GM18511 (cell line): Measurements from ENCODE around the gene ARFGEF2.
"Not testable (repeated sequence)": the region's sequence is repeated elsewhere in the genome, so short reads cannot be mapped to it uniquely, and the experiment has no call there.

ENCODE experiments used
- ATAC-seq: cut with Tn5 transposase; IDR thresholded peaks from one replicate; pipeline ENCODE4 v1.9.1; 2021; ENCODE audit warnings: mild to moderate bottlenecking, moderate library complexity; ENCODE audit not compliant: unreplicated experiment

Gene ARFGEF2

DNA sequence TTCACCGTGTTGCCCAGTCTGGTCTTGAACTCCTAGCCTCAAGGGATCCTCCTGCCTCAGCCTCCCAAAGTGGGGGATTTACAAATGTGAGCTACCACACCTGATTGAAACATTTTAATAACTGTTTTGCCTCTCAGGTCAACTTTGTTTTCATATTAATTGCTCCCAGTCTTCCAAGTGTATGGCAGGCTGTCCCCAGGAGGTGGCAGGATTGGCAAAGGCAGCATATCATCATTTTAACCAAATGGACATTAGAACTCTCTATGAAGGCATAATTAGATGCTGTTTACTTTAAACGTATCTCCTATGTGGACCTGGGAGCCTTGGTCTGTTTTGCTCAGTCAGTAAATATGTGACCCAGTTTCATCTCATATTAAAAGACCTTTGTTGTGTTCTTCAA lies 65.4 kb downstream of the ARFGEF2 start:
- no peak for ATAC-seq

DNA sequence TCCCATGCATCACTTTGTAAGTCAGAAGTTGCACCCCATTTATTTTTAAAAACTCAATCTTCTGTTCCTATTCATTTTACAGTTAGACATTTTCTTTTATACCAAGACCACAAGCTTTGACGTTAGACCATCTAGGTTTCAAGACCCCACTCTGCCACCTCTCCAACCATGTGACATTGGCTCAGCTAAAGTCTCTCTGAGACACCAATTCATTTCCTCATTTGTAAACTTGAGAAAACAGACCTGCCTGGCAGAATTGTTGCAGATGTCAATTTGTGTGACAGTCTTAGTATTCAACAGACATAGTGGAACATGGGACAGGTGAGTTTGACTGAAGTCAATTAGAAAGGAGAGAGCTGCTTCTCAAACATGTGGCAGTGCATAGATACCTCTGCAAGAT lies 69.0 kb downstream of the ARFGEF2 start:
- ATAC-seq = no peak

DNA sequence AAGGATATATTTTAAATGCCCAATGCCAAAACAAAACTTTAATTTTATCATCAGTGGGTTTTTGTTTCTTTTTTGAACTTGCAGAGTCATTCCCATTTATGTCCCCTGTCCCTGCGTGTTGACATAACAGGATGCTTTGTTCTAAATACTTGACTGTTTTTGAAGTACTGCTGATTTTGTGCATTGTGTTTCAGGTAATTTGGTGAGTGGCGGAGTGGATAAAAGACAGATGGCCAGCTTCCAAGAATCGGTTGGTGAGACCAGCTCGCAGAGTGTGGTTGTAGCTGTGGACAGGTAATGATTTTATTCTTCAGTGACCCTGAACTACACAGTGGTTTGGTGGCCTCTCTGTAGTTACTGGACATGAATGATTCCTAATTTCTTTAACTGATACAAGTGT lies 74.1 kb downstream of the ARFGEF2 start:
- no peak for ATAC-seq

DNA sequence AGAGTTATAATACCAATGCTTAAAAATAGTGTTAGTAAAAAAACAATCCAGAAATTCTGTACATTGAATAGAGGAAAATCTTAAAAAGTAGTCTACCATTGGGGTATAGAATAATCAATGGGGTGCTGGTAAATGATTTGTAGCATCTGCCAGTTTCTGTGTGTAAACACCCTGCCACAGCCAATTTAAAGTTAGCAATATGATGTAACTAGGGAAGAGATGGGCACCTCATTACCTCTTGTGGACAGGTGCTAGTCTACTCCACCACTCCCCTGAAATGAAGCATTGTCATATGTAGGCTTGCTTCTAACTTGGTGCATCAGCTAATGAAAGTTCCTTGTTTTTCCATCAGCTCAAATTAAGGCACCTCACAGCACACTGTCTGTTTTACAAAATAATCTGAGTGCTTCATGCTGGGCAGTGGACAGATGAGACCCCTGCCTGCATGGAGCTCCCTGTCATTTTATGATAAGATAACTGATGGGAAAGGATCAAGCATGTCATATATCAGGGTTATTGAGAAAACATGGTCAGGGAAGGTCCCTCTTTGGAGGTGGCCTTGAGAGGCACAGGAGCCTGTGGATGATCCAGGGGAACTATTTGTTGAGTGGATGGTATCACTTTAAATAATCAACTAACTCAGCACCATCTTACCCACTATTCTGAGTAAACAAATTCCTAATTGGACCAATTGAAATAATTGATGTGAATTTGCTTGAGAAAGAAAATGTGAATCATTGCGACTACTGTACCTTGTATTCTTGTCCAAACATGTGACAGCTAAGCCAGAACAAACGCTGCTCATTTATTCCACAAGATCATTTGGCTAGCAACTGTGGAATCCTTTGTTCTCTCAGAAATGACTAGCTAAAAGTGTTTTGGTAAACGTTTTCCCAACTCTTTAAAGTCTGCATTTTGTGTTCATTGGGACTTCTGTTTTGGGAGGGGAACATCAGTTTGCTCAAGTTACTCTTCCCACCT lies 78.7 kb downstream of the ARFGEF2 start:
- no peak for ATAC-seq

DNA sequence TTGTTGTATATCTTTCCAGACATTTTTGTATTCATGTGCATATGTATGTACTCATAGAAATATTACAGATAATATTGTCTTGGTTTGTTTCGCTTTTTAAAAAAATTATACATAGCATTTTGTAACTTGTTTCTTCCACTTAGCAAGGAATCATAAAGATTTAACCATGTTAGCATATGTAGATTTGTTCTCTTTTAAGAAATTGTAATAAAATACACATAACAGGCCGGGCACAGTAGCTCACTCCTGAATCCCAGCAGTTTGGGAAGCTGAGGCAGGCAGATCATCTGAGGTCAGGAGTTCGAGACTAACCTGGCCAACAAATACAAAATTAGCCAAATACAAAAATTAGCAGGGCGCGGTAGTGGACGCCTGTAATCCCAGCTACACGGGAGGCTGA lies 80.2 kb downstream of the ARFGEF2 start:
- no peak for ATAC-seq

DNA sequence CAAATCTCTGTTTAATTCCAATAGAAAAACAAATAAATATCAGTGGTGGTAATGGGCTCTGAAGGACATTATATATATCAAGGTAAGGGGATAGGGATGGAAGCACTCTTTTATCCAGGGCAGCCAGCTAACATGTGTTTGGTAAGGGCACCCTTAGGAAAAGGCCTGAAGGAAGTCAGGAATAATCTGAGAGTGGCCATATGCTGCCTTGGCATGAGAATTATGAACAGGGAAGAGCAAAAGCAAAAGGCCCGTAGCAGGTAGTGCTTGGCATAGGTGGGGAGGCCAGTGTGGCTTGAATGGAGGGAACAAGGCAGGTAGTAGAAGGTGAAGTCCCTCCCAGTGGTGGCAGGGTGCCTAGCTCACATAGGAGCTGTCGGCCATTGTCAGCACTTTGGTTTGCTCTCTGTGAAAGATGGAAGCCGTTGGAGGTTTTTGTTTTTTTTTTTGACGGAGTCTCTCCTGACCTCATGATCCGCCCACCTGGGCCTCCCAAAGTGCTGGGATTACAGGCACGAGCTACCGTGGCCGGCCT lies 85.0 kb downstream of the ARFGEF2 start:
- ATAC-seq = no peak

DNA sequence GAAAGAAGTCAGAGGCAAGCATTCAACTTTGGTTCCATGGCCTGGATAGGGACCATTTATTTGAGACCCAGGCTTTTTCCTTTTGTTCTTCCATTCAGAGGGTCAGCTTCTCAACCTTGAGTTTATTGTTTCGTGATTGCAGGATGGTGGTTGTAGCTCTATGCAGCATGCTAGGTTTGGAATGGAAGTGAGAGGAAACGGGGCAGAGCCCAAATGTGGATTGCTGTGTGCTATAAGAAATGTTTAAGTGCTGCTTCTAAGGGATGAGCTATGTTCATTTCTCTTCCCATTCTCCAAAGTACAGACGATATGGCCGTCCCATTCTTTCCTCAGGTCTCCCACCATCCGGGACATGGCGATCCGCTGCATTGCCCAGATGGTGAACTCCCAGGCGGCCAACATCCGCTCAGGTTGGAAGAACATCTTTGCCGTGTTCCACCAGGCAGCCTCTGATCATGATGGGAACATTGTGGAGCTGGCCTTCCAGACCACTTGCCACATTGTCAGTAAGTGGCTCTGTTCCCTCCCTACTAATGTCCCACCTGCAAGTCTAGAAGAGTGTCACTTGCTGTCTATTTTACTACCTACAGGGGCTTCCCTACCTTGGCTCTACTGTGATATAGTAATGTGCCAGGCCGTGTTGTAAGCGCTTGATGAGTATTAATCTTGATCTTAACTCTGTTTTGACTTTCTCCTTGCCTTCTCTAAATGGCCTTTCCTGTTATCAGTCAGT lies 88.6 kb downstream of the ARFGEF2 start:
- no peak for ATAC-seq

DNA sequence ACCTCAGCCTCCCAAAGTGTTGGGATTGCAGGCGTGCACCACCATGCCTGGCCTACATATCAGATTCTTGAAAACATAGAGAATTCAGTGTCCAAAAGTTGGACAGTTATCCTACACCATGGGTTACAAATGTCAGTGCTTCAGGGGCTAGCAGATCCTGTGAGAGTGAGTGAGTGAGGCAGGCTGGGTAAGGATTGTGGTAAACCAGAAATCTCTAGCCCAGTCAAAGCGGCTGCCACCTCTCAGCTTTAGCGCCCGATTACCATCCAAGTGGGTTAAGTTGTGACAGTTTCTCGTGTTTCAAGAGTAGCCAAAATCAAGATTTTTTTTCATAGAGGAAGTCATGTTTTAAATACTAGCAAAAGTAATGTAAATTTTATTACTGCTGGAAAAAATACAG lies 102.7 kb downstream of the ARFGEF2 start:
- no peak for ATAC-seq

DNA sequence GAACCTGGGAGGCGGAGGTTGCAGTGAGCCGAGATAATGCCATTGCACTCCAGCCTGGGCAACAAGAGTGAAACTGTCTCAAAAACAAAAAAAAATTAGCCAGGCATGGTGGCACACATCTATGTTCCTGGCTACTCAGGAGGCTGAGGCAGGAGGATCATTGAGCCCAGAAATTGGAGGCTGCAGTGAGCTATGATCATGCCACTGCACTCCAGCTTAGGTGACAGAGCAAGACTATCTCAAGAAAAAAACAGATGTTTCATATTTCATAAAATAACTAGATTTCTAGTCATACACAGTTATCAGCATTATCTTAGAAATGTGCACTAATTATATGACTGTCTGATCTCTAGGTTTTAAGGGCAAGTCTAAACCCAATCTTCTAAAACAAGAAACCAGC lies 106.7 kb downstream of the ARFGEF2 start:
- ATAC-seq = not testable (repeated sequence)

DNA sequence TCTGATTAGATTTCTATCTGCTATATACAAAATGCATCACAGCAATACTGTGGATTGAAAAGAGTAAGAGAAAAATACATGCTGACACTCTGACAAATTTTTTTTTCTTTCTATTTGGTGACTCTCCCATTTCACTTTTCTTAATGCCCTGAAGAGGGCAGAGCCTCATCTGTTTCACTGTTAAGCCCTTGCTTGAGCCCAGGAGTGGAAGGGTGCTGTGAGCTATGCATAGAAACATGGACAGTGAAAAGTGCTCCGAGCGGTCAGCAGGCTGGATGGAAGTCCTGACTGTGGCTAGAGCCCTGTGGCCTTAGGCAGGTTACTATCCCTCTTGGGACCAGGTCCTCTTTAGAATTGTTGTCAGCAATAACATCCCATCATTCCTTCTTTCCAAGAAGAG lies 107.2 kb downstream of the ARFGEF2 start:
- ATAC-seq = no peak

DNA sequence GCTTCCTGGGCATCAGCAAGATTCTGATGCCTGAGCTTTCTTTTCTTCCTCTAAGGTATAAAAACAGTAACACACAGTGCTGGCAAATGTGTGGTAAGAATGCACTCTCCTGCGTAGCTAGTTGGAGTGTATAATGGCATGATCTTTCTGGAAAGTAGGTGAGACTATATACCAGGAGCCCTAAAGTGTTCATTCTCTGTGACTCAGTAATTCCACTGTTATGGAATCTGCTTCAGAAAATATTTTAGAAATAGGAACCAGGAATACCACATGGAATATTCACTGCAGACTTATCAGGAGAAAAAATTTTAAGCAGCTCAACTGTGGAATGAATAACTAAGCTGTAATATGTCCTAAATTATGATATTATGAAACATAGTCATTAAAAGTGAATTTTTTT lies 107.7 kb downstream of the ARFGEF2 start:
- no peak for ATAC-seq

DNA sequence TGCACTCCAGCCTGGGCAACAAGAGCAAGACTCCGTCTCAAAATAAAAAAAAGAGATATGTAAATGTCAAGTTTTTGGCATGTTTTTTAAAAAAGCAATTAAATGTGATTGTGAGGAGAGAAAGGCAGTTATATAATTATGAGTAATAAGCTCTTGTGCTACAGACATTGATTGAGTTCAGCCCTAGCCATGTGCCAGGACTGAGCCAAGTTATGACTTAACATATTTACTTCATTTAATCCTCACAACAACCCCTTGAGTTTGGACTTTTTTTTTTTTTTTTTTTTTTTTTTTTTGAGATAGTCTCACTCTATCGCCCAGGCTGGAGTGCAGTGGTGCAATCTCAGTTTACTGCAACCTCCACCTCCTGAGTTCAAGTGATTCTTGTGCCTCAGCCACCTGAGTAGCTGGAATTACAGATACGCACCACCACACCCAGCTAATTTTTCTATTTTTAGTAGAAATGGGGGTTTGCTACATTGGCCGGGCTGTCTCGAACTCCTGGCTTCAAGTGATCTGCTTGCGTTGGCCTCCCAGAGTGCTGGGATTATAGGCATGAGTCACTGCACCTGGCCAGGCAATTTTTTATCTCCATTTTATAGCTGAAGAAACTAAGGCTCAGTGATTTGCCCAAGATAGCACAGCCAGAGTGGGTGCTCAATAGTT lies 109.6 kb downstream of the ARFGEF2 start:
- no peak for ATAC-seq

DNA sequence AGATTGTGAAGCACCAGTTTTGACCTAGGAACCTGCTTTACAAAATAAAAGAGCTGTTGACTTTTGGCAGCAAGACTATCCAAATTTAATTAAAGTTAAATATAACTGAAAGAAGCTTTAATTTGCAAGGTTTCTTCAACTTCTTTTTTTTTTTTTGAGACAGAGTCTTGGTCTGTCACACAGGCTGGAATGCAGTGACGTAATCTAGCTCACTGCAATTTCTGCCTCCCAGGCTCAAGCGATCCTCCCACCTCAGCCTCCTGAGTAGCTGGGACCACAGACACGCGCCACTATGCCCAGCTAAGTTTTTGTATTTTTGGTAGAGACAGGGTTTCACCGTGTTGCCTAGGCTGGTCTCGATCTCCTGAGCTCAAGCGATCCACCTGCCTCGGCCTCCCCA lies 110.9 kb downstream of the ARFGEF2 start:
- ATAC-seq = no peak

DNA sequence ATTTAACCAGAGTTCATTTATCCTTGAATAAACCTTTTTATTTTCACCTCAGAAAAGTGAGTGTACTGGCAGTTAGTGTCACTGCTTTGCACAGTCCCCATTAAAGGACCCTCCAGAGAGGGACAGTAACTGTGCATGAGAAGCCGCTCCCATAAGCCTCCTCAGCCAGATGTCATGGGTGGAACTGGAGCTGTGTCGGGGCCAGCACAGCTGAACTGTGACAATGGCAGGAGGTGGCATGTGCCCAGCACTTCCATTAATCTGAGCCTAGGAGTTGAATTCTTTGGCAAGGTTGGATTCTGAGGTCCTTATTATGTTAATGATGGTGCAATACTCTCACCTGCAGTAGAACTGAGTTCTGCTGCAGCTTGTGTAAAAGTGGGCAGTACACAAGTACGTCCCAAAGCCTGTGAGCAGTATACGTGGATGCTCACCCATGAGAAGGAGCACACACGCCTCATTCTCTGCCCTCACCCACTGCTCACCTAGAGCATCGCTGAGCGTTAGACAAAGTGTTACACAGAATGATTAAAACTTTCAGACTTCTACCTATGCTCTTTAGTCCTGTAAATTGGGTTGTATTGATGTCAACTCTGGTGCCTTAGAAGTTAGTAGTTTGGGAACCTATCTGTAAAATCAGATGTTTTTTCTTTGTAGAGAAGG lies 112.7 kb downstream of the ARFGEF2 start:
- no peak for ATAC-seq

DNA sequence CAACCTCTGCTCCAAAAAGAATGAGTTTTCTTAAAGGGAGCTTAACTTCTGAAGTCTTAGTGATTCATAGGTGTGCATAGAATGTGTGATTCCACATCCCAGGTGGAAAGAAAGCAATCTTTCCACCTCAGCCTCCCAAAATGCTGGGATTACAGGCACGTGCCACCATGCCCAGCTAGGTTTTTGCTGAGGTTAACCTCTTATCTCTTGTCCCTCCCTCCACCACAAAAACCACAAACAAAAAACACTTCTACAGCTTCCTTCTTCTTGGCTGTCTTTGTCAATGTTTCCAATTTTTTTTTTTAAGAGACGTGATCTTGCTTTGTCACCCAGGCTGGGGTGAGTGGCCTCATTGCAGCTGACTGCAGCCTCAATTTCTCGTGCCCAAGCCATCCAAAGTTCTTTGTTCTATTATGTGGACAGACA lies 116.5 kb downstream of the ARFGEF2 start:
- ATAC-seq = no peak

DNA sequence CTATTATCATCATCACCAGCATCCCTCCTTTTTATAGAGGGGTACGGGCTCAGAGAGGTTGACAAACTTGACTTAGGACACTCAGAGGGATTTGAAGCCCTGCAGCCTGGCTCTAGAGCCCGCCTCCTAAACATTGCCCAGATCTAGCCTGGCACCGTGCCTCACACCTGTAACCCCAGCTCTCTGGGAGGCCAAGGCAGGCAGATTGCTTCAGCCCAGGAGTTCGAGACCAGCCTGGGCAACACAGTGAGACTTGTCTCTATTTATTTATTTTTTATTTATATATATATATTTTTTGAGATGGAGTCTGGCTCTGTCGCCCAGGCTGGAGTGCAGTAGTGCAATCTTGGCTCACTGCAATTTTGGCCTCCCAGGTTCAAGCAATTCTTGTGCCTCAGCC lies 118.3 kb downstream of the ARFGEF2 start:
- no peak for ATAC-seq

DNA sequence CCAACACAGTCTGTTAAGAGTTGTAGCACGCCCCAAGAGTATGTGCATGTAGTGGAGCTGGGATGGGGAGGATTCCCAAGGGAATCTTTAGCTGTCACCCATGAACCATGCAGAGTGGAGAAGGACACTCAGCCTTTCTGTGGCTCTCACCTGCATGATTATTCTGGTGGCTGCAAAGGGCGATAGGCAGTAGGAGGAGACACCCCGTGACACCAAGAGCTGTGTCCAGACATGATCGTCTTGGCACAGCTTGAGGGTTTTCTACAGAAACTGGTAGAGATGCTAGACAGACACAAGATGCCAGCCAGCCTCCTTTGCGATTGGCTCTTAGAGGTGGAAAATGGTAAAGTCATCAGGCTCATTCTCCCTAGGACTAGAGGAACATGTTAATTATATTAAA lies 121.5 kb downstream of the ARFGEF2 start:
- ATAC-seq = no peak

DNA sequence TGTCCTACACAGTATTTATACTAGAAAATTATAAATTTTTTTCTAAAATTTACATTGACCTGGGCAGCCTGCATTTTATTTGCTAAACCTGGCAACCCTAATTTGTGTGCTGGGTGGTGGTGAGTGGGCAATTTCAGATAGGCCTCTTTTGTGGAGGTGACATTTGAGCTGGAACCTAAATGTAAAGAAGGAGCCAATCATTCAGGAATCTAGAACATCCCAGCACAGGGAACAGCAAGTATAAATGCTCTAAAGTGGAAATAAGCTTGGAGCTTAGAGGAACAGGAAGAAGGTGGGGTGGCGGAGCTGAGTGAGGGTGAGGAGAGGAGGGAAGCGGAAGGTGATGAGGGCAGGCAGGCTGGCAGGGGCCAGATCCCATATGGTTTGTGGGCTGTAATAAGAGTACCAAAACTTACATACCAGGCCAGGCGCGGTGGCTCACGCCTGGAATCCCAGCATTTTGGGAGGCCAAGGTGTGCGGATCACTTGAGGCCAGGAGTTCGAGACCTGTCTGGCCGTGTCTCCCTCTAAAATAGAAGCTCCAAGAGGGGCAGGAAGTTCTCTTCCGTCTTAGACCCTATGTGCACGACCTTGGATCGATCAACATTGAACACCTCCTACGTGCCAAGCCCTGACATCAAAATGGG lies 124.1 kb downstream of the ARFGEF2 start:
- peak; percentile 21 for ATAC-seq

DNA sequence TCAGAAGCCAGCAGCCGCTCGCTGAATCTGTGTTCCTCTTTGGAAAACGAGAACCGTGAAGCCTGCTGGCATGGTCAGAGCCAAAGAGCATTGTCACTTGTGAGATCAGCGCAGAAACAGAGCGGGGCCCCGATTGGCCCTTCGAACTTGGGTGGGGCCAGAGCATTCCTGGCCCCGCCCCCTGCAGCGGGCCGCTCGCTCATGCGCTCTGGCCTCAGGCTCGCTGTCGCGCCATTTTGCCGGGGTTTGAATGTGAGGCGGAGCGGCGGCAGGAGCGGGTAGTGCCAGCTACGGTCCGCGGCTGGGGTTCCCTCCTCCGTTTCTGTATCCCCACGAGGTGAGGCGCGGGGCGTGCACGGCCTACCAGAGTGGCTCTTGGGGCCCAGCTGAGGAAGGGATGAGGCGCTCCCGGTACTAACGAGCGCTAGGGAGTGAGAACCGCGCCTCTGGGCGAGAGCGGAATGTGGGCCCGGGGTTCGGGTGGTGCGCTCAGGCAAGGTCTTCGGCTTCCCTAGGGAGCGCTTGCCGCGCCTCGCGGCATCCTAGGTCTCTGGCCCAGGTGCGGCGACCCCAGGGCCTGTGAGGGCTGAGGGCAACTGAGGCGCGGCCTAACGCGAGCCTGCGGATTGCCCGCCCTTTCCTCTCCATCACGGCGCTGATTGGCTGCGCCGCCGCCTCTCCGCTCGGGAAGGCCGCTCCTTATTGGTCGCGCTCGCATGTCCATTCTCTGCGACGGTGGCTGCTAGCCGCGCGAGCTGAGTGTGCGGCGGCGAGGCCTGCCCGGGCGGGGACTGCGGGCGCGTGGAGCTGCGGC lies 124.8 kb downstream of the ARFGEF2 start, which contains the start of gene CSE1L:
Gene CSE1L (plus strand): TSS at position 226 of the 814 bp plus-strand sequence. CDS start 12,152 bp downstream, outside the sequence.
- peak; percentile 91 for ATAC-seq
